Measurements from ENCODE around the gene PTPRG.

Gene PTPRG

GRCh38 chr3:61946570-61947324 is 385.4 kb downstream of the PTPRG start:
- no peaks in the 10 kb centered on the region for H3K36me3 ChIP-seq (ENCODE audit: control insufficient read depth, insufficient read depth, low read length)
- no peak overlapping the region for H3K9ac ChIP-seq
- H3K4me3 ChIP-seq (ENCODE audit: low read depth, low read length), result no peak overlapping the region
- H3K4me2 ChIP-seq (ENCODE audit: low read length), result no peak overlapping the region
- TF ChIP-seq CTCF (IDR thresholded peaks at IDR 0.05), result no peak
- H3K4me1 ChIP-seq, result peaks cover 5% of the 10 kb centered on the region
- H3K27ac ChIP-seq, result no peak overlapping the region
- no peaks in the 10 kb centered on the region for H3K27me3 ChIP-seq (ENCODE audit: control insufficient read depth, insufficient read depth, low read length)
- H3K79me2 ChIP-seq, result peaks cover 51% of the 10 kb centered on the region
- no peak overlapping the region for H2AFZ ChIP-seq
- no peaks in the 10 kb centered on the region for H3K9me3 ChIP-seq (ENCODE audit: control insufficient read depth, low read length)

- TF ChIP-seq CTCF (IDR thresholded peaks at IDR 0.05), result no peak
- H3K4me3 ChIP-seq (ENCODE audit: low read depth, low read length), result no peak overlapping the region
- H3K36me3 ChIP-seq (ENCODE audit: control insufficient read depth, insufficient read depth, low read length), result no peaks in the 10 kb centered on the region
- H3K27me3 ChIP-seq (ENCODE audit: control insufficient read depth, insufficient read depth, low read length), result no peaks in the 10 kb centered on the region
- no peak overlapping the region for H2AFZ ChIP-seq
- H3K4me2 ChIP-seq (ENCODE audit: low read length), result no peak overlapping the region
- peaks cover 52% of the 10 kb centered on the region for H3K79me2 ChIP-seq
- no peak overlapping the region for H3K27ac ChIP-seq
- H3K9ac ChIP-seq, result no peak overlapping the region
- peaks cover 5% of the 10 kb centered on the region for H3K4me1 ChIP-seq
- no peaks in the 10 kb centered on the region for H3K9me3 ChIP-seq (ENCODE audit: control insufficient read depth, low read length)
Observed at GRCh38 chr3:61947456-61947855, 386.1 kb downstream of the PTPRG start.

GRCh38 chr3:61948699-61949305 is 387.4 kb downstream of the PTPRG start:
- H3K9ac ChIP-seq, result no peak overlapping the region
- no peaks in the 10 kb centered on the region for H3K9me3 ChIP-seq (ENCODE audit: control insufficient read depth, low read length)
- H3K4me2 ChIP-seq (ENCODE audit: low read length), result no peak overlapping the region
- H2AFZ ChIP-seq, result no peak overlapping the region
- no peaks in the 10 kb centered on the region for H3K27me3 ChIP-seq (ENCODE audit: control insufficient read depth, insufficient read depth, low read length)
- no peaks in the 10 kb centered on the region for H3K36me3 ChIP-seq (ENCODE audit: control insufficient read depth, insufficient read depth, low read length)
- no peak overlapping the region for H3K4me3 ChIP-seq (ENCODE audit: low read depth, low read length)
- TF ChIP-seq CTCF (IDR thresholded peaks at IDR 0.05), result no peak
- peaks cover 13% of the 10 kb centered on the region for H3K4me1 ChIP-seq
- no peak overlapping the region for H3K27ac ChIP-seq
- peaks cover 55% of the 10 kb centered on the region for H3K79me2 ChIP-seq

- no peak overlapping the region for H3K4me3 ChIP-seq (ENCODE audit: low read depth, low read length)
- H3K4me1 ChIP-seq, result peaks cover 16% of the 10 kb centered on the region
- H3K4me2 ChIP-seq (ENCODE audit: low read length), result peak overlapping the region; percentile 18
- no peaks in the 10 kb centered on the region for H3K36me3 ChIP-seq (ENCODE audit: control insufficient read depth, insufficient read depth, low read length)
- H3K27ac ChIP-seq, result no peak overlapping the region
- no peak overlapping the region for H3K9ac ChIP-seq
- no peaks in the 10 kb centered on the region for H3K9me3 ChIP-seq (ENCODE audit: control insufficient read depth, low read length)
- peaks cover 58% of the 10 kb centered on the region for H3K79me2 ChIP-seq
- no peak for TF ChIP-seq CTCF (IDR thresholded peaks at IDR 0.05)
- H3K27me3 ChIP-seq (ENCODE audit: control insufficient read depth, insufficient read depth, low read length), result no peaks in the 10 kb centered on the region
- no peak overlapping the region for H2AFZ ChIP-seq
Observed at GRCh38 chr3:61954097-61954540, 392.7 kb downstream of the PTPRG start.

Data from parathyroid adenoma (tissue), 2 donors.